Upper lobe of left lung (tissue), 6 donors: ENCODE data around the gene MPPED2. TPM values are rescaled to one million over a fixed set of nuclear protein-coding genes. Genes with fewer than 3 reads are reported as not detected.

ENCODE experiments used
- ATAC-seq, 2 donors: fragments of 200-7000 bp; cut with Tn5 transposase; one replicate each; pipeline ENCODE4 v1.9.1; 2022; ENCODE audit warnings: mild to moderate bottlenecking in 2 of 2, moderate library complexity in 2 of 2; ENCODE audit not compliant: low FRiP score in 2 of 2
- DNase-seq, 2 donors: peaks; one replicate each; pipeline ENCODE4 v3.0.0-alpha.2; 2019 to 2020
- H3K27ac ChIP-seq, 4 donors: fragments of 200-600 bp; sonication (generic); one replicate each; pipeline ENCODE4 v1.5.1; 2016 to 2019
- H3K27me3 ChIP-seq, 4 donors: fragments of 200-600 bp; sonication (generic); one replicate each; pipeline ENCODE4 v1.5.1; 2017 to 2019
- H3K36me3 ChIP-seq, 4 donors: fragments of 200-600 bp; sonication (generic); one replicate each; pipeline ENCODE4 v1.5.1; 2016 to 2019
- H3K4me1 ChIP-seq, 4 donors: fragments of 200-600 bp; sonication (generic); one replicate each; pipeline ENCODE4 v1.5.1; 2018 to 2019
- H3K4me3 ChIP-seq, 4 donors: fragments of 200-600 bp; sonication (generic); one replicate each; pipeline ENCODE4 v1.5.1; 2017 to 2019; ENCODE audit warnings: mild to moderate bottlenecking in 2 of 4, moderate library complexity in 1 of 4
- H3K9me3 ChIP-seq, 4 donors: fragments of 200-600 bp; sonication (generic); one replicate each; pipeline ENCODE4 v1.5.1; 2018 to 2019
- EP300 ChIP-seq, 4 donors: sonication (generic); formaldehyde crosslinking; IDR thresholded peaks; one replicate each; pipeline ENCODE4 v1.5.1; 2017; ENCODE audit warnings: antibody characterized with exemption in 4 of 4, control low read depth in 2 of 4
- POLR2A ChIP-seq, 4 donors: fragments of 450-650 bp; IDR thresholded peaks; one replicate each; pipeline ENCODE4 v1.5.1; 2016 to 2017; ENCODE audit warnings: antibody characterized with exemption in 4 of 4, mild to moderate bottlenecking in 2 of 4
- POLR2AphosphoS5 ChIP-seq, 2 donors: sonication (generic); formaldehyde crosslinking; IDR thresholded peaks; one replicate each; pipeline ENCODE4 v1.5.1; 2017; ENCODE audit warnings: antibody characterized with exemption in 2 of 2
- WGBS, 2 donors: methylation state at CpG; one replicate each; pipeline ENCODE4 v1.1.5; 2017 to 2018; 5-methylcytosine and 5-hydroxymethylcytosine counted together
- total RNA-seq, 6 donors: library from RNA; depleted of rRNA in 4 of 6; stranded (reverse); fragments of >200 nt in 4 of 6; gene quantifications; one replicate each; pipeline versions ENCODE4 v1.1.0 to v1.2.1, GENCODE V29; 2016 to 2021
- TF ChIP-seq, protein P1 (sequence below), 6 experiments: fragments of 450-650 bp in 4 of 6; fragments of 200-600 bp in 2 of 6; sonication (generic) in 2 of 6; IDR thresholded peaks; one replicate each; pipeline ENCODE4 v1.5.1; 2016 to 2019; ENCODE audit warnings: antibody characterized with exemption in 6 of 6
- donor health status: DM: no; HTN: no; CAD: no; lungs with moderate emphysema.
- donor health status: DM: no; HTN: yes; CAD: no; lungs with severe emphysema.

Gene MPPED2
- total RNA-seq, 6 donors from 2014 or later = 0.20 to 3.8 (median 0.49) TPM; not detected in 1

DNA sequence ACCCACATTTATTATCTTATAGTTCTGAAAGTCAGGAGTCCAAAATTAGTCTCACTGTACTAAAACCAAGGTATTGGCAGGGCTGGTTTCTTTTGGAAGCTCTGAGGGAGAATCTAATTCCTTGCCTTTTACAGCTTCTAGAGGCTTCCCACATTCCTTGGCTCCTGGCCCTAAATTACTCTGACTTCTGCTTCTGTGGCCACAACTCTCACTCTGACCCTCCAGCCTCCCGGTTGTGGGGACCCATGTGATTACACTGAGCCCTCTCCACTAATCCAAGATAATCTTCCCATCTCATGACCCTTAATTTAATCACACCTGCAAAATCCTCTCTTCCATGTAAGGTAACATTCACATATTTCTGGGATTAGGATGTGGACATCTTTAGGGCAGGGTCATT lies 152.3 kb downstream of the MPPED2 start:
- H3K36me3 ChIP-seq = no peaks in the 10 kb centered on the region
- TF ChIP-seq POLR2A (IDR thresholded peaks at IDR 0.05) = no peak
- no peak for TF ChIP-seq EP300 (IDR thresholded peaks at IDR 0.05)
- no peak for TF ChIP-seq POLR2AphosphoS5 (IDR thresholded peaks at IDR 0.05)
- TF ChIP-seq, protein P1, sequence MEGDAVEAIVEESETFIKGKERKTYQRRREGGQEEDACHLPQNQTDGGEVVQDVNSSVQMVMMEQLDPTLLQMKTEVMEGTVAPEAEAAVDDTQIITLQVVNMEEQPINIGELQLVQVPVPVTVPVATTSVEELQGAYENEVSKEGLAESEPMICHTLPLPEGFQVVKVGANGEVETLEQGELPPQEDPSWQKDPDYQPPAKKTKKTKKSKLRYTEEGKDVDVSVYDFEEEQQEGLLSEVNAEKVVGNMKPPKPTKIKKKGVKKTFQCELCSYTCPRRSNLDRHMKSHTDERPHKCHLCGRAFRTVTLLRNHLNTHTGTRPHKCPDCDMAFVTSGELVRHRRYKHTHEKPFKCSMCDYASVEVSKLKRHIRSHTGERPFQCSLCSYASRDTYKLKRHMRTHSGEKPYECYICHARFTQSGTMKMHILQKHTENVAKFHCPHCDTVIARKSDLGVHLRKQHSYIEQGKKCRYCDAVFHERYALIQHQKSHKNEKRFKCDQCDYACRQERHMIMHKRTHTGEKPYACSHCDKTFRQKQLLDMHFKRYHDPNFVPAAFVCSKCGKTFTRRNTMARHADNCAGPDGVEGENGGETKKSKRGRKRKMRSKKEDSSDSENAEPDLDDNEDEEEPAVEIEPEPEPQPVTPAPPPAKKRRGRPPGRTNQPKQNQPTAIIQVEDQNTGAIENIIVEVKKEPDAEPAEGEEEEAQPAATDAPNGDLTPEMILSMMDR (IDR thresholded peaks at IDR 0.05) = no peak
- no peak overlapping the region for H3K27ac ChIP-seq
- WGBS, 2 donors = 55 to 75% methylated on average over 1 of the region's 1 CpG
- no peak overlapping the region for H3K4me3 ChIP-seq
- no peak for ATAC-seq
- no peaks in the 10 kb centered on the region for H3K9me3 ChIP-seq
- H3K27me3 ChIP-seq = no peaks in the 10 kb centered on the region
- no peaks in the 10 kb centered on the region for H3K4me1 ChIP-seq
- DNase-seq = no peak

DNA sequence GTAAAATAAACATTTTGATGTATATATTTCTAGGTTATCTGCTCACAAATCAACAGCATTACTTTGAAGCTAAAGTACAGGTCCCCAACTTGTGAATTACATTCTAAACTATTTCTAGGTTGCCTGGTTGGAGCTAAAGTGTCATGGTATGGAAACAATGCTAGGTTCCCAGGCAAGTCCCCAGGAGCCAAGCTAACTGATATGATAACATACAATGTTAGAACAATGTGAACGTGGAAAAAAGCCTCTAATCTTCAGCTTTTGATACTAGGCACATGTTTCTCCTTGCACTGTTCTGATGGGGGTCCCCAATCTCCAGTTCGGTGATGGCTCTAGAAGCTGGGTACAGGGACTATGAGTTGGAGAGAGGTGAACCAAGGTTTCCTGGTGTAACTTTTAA lies 153.4 kb downstream of the MPPED2 start:
- DNase-seq (no peak), ATAC-seq (no peak)
- Histone ChIP-seq H3K9me3 (no peaks in the 10 kb centered on the region), H3K27me3 (no peaks in the 10 kb centered on the region), H3K36me3 (no peaks in the 10 kb centered on the region), H3K4me1 (no peaks in the 10 kb centered on the region), H3K4me3 (no peak overlapping the region), H3K27ac (no peak overlapping the region)
- TF ChIP-seq POLR2AphosphoS5 (IDR thresholded peaks at IDR 0.05) = no peak
- TF ChIP-seq EP300 (IDR thresholded peaks at IDR 0.05) = no peak
- no peak for TF ChIP-seq POLR2A (IDR thresholded peaks at IDR 0.05)
- TF ChIP-seq, protein P1 (IDR thresholded peaks at IDR 0.05) = no peak
- 79 to 83% methylated on average over 2 of the region's 2 CpGs for WGBS, 2 donors

DNA sequence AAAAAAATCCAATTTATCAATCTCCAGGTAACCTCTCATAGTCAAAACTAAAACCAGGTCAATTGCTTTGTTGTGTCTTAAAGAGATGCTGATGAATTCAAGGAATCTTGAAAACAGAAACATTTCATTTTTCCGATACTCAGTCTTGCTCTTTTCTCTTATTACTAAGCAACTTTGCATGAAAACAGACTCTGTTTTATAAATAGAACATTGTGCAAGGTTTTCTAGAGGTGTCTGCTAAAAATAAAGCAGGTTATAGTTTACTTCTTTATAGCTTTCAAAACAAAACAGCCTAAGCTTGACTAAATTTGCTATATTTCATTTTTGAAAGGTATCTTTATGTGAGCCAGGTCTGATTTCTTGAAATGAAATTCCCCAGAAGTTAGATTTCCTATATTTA lies 154.0 kb downstream of the MPPED2 start:
- ATAC-seq = no peak
- H3K27ac ChIP-seq = no peak overlapping the region

DNA sequence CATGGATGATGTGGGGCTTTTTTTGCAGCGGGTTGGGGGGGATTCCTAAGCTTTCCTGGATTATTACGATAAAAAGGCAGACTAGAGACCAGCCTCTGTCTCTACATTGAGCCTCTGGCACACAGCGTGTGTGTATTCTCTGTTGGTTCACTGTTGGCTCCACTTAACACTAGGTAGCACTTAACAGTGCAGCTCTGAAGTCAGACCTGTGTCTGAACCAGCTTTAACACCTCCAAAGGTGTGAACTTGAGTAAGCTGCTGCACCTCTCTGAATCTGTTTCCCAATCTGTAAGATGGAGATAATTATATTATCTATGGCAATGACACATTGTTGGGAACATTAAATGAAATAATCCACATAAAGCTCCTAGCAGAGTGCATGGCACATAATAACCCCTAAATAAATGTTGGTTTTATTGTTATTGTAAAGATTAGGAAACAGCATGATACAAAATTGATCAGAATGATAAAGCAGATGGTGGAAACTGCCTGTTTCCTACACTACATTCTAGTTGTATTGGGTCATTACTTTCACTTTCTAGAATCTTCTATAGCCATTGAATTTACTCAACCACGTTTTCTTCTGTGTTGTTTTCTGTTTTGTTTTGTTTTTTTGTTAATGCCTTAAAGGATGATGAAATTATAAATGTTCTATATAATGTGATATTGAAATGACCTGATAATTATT lies 154.9 kb downstream of the MPPED2 start:
- Histone ChIP-seq H3K4me1 (no peaks in the 10 kb centered on the region), H3K9me3 (no peaks in the 10 kb centered on the region), H3K27ac (no peak overlapping the region), H3K4me3 (no peak overlapping the region), H3K36me3 (no peaks in the 10 kb centered on the region), H3K27me3 (no peaks in the 10 kb centered on the region)
- DNase-seq = no peak
- no peak for TF ChIP-seq POLR2A (IDR thresholded peaks at IDR 0.05)
- 70% methylated on average over 4 of the region's 4 CpGs for WGBS, 2 donors
- ATAC-seq = no peak

More for the DNA sequence above, 154.0 kb downstream of the MPPED2 start:
- H3K36me3 ChIP-seq = no peaks in the 10 kb centered on the region
- TF ChIP-seq, protein P1 (IDR thresholded peaks at IDR 0.05) = no peak
- TF ChIP-seq EP300 (IDR thresholded peaks at IDR 0.05) = no peak
- TF ChIP-seq POLR2AphosphoS5 (IDR thresholded peaks at IDR 0.05) = no peak
- TF ChIP-seq POLR2A (IDR thresholded peaks at IDR 0.05) = no peak
- H3K4me3 ChIP-seq = no peak overlapping the region
- H3K9me3 ChIP-seq = no peaks in the 10 kb centered on the region
- DNase-seq = no peak
- WGBS, 2 donors = 73 to 90% methylated on average over 1 of the region's 1 CpG
- no peaks in the 10 kb centered on the region for H3K27me3 ChIP-seq
- H3K4me1 ChIP-seq = no peaks in the 10 kb centered on the region

DNA sequence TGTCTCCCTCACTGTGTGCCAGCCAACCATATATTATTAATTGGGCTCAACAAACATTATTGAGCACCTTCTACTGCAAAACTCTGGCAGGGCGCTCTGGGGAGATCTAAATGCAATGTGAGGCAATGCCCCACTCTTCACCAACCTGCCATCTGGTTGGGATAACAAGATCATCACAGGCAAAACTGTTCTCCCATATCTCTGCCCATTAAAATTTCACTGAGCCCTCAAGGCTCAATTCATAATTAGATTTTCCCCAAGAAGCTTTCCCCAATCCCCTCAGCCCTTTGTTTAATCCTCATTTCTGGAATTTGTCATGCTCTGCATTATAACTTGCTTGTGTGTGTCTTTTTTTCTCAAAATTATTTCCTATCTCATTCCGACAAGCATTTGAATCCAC lies 156.6 kb downstream of the MPPED2 start:
- TF ChIP-seq POLR2A (IDR thresholded peaks at IDR 0.05) (no peak), POLR2AphosphoS5 (IDR thresholded peaks at IDR 0.05) (no peak), EP300 (IDR thresholded peaks at IDR 0.05) (no peak)
- TF ChIP-seq, protein P1 (IDR thresholded peaks at IDR 0.05) = no peak
- 82 to 99% methylated on average over 2 of the region's 2 CpGs for WGBS, 2 donors
- Histone ChIP-seq H3K27ac (no peak overlapping the region), H3K9me3 (no peaks in the 10 kb centered on the region), H3K27me3 (no peaks in the 10 kb centered on the region), H3K36me3 (no peaks in the 10 kb centered on the region), H3K4me3 (no peak overlapping the region), H3K4me1 (no peaks in the 10 kb centered on the region)
- ATAC-seq (no peak), DNase-seq (no peak)
